GM12891 (cell line): ENCODE data around the gene SLC8A3.

Source experiments
- DNase-seq: peaks from one replicate; pipeline ENCODE4 v3.0.0; 2011; ENCODE audit warnings: low spot score; ENCODE audit not compliant: insufficient read length
- FAIRE-seq: peaks from 2 replicates; lab custom pipeline; 2011; peaks lifted over from hg19 to GRCh38; lab: Jason Lieb, UNC
- PAX5 ChIP-seq: IDR thresholded peaks from 2 replicates; pipeline ENCODE4 v1.6.1; 2011; ENCODE audit warnings: low read length, moderate library complexity, mild to moderate bottlenecking; ENCODE audit not compliant: insufficient read depth, severe bottlenecking
- POLR2A ChIP-seq: IDR thresholded peaks from 2 replicates; pipeline ENCODE4 v1.6.1; 2011; ENCODE audit warnings: low read depth, low read length, control low read depth
- POLR2AphosphoS5 ChIP-seq: IDR thresholded peaks from 2 replicates; pipeline ENCODE4 v1.6.1; 2011; ENCODE audit warnings: low read depth, low read length, control low read depth
- POU2F2 ChIP-seq: IDR thresholded peaks from 2 replicates; pipeline ENCODE4 v1.6.1; 2011; ENCODE audit warnings: low read depth, mild to moderate bottlenecking, control low read depth, low read length, moderate library complexity
- SPI1 ChIP-seq: IDR thresholded peaks from 2 replicates; pipeline ENCODE4 v1.6.1; 2011; ENCODE audit warnings: low read depth, low read length, control low read depth
- TAF1 ChIP-seq: IDR thresholded peaks from 2 replicates; pipeline ENCODE4 v1.6.1; 2011; ENCODE audit warnings: low read depth, low read length, control low read depth

Gene SLC8A3

DNA sequence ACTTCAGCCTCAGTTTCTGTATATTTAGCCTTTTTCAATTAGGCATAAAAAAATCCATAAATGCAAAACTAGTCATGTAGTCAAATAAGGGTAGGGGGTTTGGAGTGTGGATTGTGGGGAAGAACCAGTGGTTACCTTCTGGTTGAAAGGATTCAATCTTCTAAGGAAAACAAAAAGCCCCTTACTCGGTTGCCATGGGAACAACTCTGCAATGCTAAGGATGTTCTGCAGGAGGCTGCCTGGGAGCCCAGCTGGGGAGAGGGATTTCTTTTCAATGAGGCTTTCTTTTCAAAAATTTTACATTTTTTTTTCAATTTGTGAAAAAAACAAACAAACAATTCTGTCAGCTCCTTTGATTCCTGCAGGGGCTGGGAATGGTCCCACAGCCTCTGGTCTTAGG is 67.2 kb downstream of the SLC8A3 start:
- DNase-seq (no peak), FAIRE-seq (no peak)
- no peak for TF ChIP-seq SPI1
- no peak for TF ChIP-seq POLR2A
- TF ChIP-seq PAX5, result no peak
- no peak for TF ChIP-seq POLR2AphosphoS5
- no peak for TF ChIP-seq POU2F2
- TF ChIP-seq TAF1, result no peak

- DNase-seq (no peak), FAIRE-seq (no peak)
- TF ChIP-seq POU2F2, result no peak
- TF ChIP-seq SPI1, result no peak
- TF ChIP-seq PAX5, result no peak
- TF ChIP-seq POLR2AphosphoS5, result no peak
- no peak for TF ChIP-seq POLR2A
- no peak for TF ChIP-seq TAF1
Measured at GRCh38 chr14:70118064-70118463, 70.7 kb downstream of the SLC8A3 start.

GRCh38 chr14:70116278-70116677 is 72.5 kb downstream of the SLC8A3 start:
- DNase-seq, result no peak
- TF ChIP-seq SPI1, result no peak
- no peak for TF ChIP-seq TAF1
- no peak for TF ChIP-seq POU2F2
- no peak for TF ChIP-seq POLR2A
- no peak for TF ChIP-seq POLR2AphosphoS5
- TF ChIP-seq PAX5, result no peak

DNA sequence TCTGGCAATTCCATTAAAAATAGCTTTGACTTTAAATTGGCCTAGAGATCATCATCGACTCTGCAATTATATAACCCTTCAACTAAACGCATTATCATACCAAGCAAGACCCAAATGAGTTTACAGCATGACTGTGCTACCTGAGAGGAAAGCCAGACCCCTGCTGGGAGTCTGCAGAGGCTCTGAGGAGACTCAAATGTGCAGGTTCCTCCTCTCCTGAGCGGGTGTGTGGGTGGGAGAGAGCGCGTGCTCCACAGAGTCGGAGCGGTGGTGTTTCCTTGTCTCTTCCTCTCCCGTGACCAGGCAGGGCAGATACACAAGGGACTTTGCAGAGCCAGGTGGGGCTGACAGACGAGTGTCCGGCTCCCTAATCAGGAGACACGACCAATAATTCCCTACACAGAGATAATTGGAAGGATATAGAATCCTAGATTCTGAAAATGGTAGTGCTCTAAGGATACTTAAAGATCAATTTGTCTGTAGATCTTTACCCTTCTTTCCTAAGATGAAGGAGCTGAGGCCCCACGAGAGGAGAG is 74.1 kb downstream of the SLC8A3 start:
- TF ChIP-seq PAX5 (no peak), POLR2A (no peak), TAF1 (no peak), POLR2AphosphoS5 (no peak), POU2F2 (no peak), SPI1 (no peak)
- DNase-seq (no peak), FAIRE-seq (no peak)

More at GRCh38 chr14:70116278-70116677, 72.5 kb downstream of the SLC8A3 start:
- no peak for FAIRE-seq

DNA sequence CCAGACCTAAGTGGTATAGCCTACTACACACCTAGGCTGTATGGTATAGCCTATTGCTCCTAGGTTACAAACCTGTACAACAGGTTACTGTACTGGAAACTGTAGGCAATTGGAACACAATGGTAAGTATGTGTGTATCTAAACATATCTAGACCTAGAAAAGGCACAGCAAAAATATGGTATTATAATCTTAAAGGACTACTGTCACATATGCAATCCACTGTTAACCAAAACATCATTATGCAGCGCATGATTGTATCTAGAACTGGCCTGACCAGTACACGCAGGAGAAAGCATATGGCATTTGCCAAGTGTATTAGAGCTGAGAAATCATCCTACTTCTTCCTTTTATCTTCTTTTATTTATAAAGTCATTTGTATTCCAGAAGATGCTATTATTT is 75.5 kb downstream of the SLC8A3 start:
- TF ChIP-seq TAF1, result no peak
- no peak for TF ChIP-seq POU2F2
- TF ChIP-seq POLR2A, result no peak
- no peak for TF ChIP-seq POLR2AphosphoS5
- TF ChIP-seq PAX5, result no peak
- no peak for TF ChIP-seq SPI1
- FAIRE-seq, result no peak
- DNase-seq, result no peak

DNA sequence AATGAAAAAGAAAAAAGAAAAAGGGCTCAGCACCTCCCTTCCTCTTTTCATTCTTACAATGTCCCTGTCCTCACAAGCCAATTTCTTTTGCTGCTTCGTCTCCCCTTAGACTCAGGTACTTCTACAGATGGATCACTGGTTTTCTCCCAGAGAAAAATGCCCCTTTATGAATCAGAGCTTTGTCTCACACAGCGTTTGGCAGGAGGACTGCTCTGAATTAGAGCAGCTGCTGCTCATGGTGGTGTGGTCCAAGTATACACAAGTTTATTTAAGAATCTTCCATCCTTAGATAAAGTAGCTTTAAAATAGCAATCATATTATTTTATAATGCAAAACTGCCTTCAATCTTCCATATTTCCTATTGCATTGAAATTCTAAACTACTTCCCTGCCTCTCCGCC is 80.3 kb downstream of the SLC8A3 start:
- DNase-seq, result no peak

GRCh38 chr14:70107309-70107708 is 81.4 kb downstream of the SLC8A3 start:
- no peak for DNase-seq
- TF ChIP-seq TAF1 (no peak), POU2F2 (no peak), PAX5 (no peak), SPI1 (no peak), POLR2A (no peak), POLR2AphosphoS5 (no peak)
- FAIRE-seq, result no peak

More for the DNA sequence above, 80.3 kb downstream of the SLC8A3 start:
- no peak for FAIRE-seq
- no peak for TF ChIP-seq POLR2A
- no peak for TF ChIP-seq TAF1
- TF ChIP-seq POU2F2, result no peak
- no peak for TF ChIP-seq POLR2AphosphoS5
- TF ChIP-seq SPI1, result no peak
- TF ChIP-seq PAX5, result no peak

- DNase-seq (no peak), FAIRE-seq (no peak)
- TF ChIP-seq SPI1, result no peak
- TF ChIP-seq POLR2AphosphoS5, result no peak
- no peak for TF ChIP-seq POU2F2
- TF ChIP-seq PAX5, result no peak
- no peak for TF ChIP-seq POLR2A
- TF ChIP-seq TAF1, result no peak
Measured at GRCh38 chr14:70100071-70100470, 88.7 kb downstream of the SLC8A3 start.

GRCh38 chr14:70098250-70098809 is 90.4 kb downstream of the SLC8A3 start:
- no peak for TF ChIP-seq PAX5
- TF ChIP-seq POU2F2, result no peak
- TF ChIP-seq TAF1, result no peak
- TF ChIP-seq POLR2AphosphoS5, result no peak
- no peak for TF ChIP-seq SPI1
- no peak for TF ChIP-seq POLR2A
- DNase-seq (no peak), FAIRE-seq (no peak)
